Neural progenitor cell (in vitro differentiated cells): ENCODE data around the gene RGCC. TPM values are rescaled to one million over a fixed set of nuclear protein-coding genes. Genes with fewer than 3 reads are reported as not detected.

ENCODE experiments used
- DNase-seq: peaks from one replicate; pipeline ENCODE4 v3.0.0-alpha.2; 2016; ENCODE audit warnings: low spot score
- H2AFZ ChIP-seq: fragments of 200-600 bp; sonication (generic); replicated peaks from 2 replicates; pipeline ENCODE4 v1.6.1; 2016; ENCODE audit warnings: antibody characterized with exemption
- H3F3A ChIP-seq: fragments of 200-600 bp; sonication (generic); 2 replicates; pipeline ENCODE4 v1.6.1; 2016; ENCODE audit warnings: antibody characterized with exemption, low read depth
- H3K27ac ChIP-seq: fragments of 200-600 bp; sonication (generic); 2 replicates; pipeline ENCODE4 v1.5.1; 2016; ENCODE audit warnings: mild to moderate bottlenecking
- H3K27me3 ChIP-seq: fragments of 200-600 bp; sonication (generic); 2 replicates; pipeline ENCODE4 v1.6.1; 2016; ENCODE audit warnings: mild to moderate bottlenecking, moderate library complexity
- H3K36me3 ChIP-seq: fragments of 200-600 bp; sonication (generic); 2 replicates; pipeline ENCODE4 v1.5.1; 2016
- H3K4me1 ChIP-seq: fragments of 200-600 bp; sonication (generic); 2 replicates; pipeline ENCODE4 v1.6.1; 2016; ENCODE audit warnings: mixed run types
- H3K4me2 ChIP-seq: fragments of 200-600 bp; sonication (generic); 2 replicates; pipeline ENCODE4 v1.6.1; 2016
- H3K4me3 ChIP-seq: fragments of 200-600 bp; sonication (generic); 2 replicates; pipeline ENCODE4 v1.5.1; 2016
- H3K79me2 ChIP-seq: fragments of 200-600 bp; sonication (generic); 2 replicates; pipeline ENCODE4 v1.6.1; 2016; ENCODE audit warnings: low read depth
- H3K9ac ChIP-seq: fragments of 200-600 bp; sonication (generic); 2 replicates; pipeline ENCODE4 v1.6.1; 2016
- H3K9me3 ChIP-seq: fragments of 200-600 bp; sonication (generic); 2 replicates; pipeline ENCODE4 v1.5.1; 2016; ENCODE audit warnings: low read depth
- H4K20me1 ChIP-seq: fragments of 200-600 bp; sonication (generic); 2 replicates; pipeline ENCODE4 v1.6.1; 2016; ENCODE audit warnings: low read depth
- H3K27ac Mint-ChIP-seq: 3 replicates; pipeline ENCODE4 v1.8.0; 2021; ENCODE audit warnings: mixed read lengths
- H3K27me3 Mint-ChIP-seq: 2 replicates; pipeline ENCODE4 v1.8.0; 2022; ENCODE audit warnings: low read depth, mild to moderate bottlenecking, inconsistent platforms, moderate library complexity, mixed read lengths; ENCODE audit not compliant: insufficient read depth
- H3K36me3 Mint-ChIP-seq: 3 replicates; pipeline ENCODE4 v1.8.0; 2021; ENCODE audit warnings: mixed read lengths
- H3K4me1 Mint-ChIP-seq: 3 replicates; pipeline ENCODE4 v1.8.0; 2021; ENCODE audit warnings: mixed read lengths
- H3K4me3 Mint-ChIP-seq: 3 replicates; pipeline ENCODE4 v1.8.0; 2021; ENCODE audit warnings: mild to moderate bottlenecking, moderate library complexity, mixed read lengths
- H3K9me3 Mint-ChIP-seq: 3 replicates; pipeline ENCODE4 v1.8.0; 2020; ENCODE audit warnings: mixed read lengths
- CTCF ChIP-seq: fragments of 200-600 bp; sonication (generic); IDR thresholded peaks from 2 replicates; pipeline ENCODE4 v1.5.1; 2017; ENCODE audit warnings: antibody characterized with exemption, mild to moderate bottlenecking
- EZH2 ChIP-seq: fragments of 200-600 bp; sonication (generic); IDR thresholded peaks from 2 replicates; pipeline ENCODE4 v1.6.1; 2017; ENCODE audit warnings: antibody characterized with exemption, mild to moderate bottlenecking, moderate library complexity
- EZH2phosphoT487 ChIP-seq: fragments of 200-600 bp; sonication (generic); IDR thresholded peaks from 2 replicates; pipeline ENCODE4 v1.6.1; 2017; ENCODE audit warnings: antibody characterized with exemption
- total RNA-seq: library from RNA; depleted of rRNA; stranded (reverse); fragments of >200 nt; gene quantifications from 2 replicates; pipeline ENCODE4 v1.2.3, GENCODE V29; 2015; ENCODE audit warnings: low replicate concordance

Gene RGCC
- total RNA-seq, 1 donor from 2014 or later, result not detected

- Histone ChIP-seq H3F3A (peaks cover 8% of the 10 kb centered on the region), H2AFZ (no peak overlapping the region), H3K9ac (no peak overlapping the region), H3K27me3 (peaks cover 86% of the 10 kb centered on the region), H3K9me3 (no peaks in the 10 kb centered on the region), H3K79me2 (no peaks in the 10 kb centered on the region), H3K36me3 (no peaks in the 10 kb centered on the region), H3K4me1 (no peaks in the 10 kb centered on the region), H3K4me2 (no peak overlapping the region), H3K27ac (no peak overlapping the region), H4K20me1 (no peaks in the 10 kb centered on the region), H3K4me3 (no peak overlapping the region)
- H3K36me3 Mint-ChIP-seq, result peaks cover 1% of the 10 kb centered on the region
- peaks cover 6% of the 10 kb centered on the region for H3K9me3 Mint-ChIP-seq
- H3K4me1 Mint-ChIP-seq, result peaks cover 13% of the 10 kb centered on the region
- no peak overlapping the region for H3K27ac Mint-ChIP-seq
- DNase-seq, result no peak
- peaks cover 26% of the 10 kb centered on the region for H3K27me3 Mint-ChIP-seq
- TF ChIP-seq EZH2phosphoT487 (no peak), CTCF (no peak), EZH2 (no peak)
- H3K4me3 Mint-ChIP-seq, result peak overlapping the region; percentile 74
Measured at GRCh38 chr13:41459432-41460073, 2.2 kb downstream of the RGCC start.

GRCh38 chr13:41460074-41460465 is 2.7 kb downstream of the RGCC start:
- no peaks in the 10 kb centered on the region for H3K4me1 ChIP-seq
- peaks cover 1% of the 10 kb centered on the region for H3K36me3 Mint-ChIP-seq

GRCh38 chr13:41460930-41461329 is 3.6 kb downstream of the RGCC start:
- H3K27ac ChIP-seq, result no peak overlapping the region

More at GRCh38 chr13:41460074-41460465, 2.7 kb downstream of the RGCC start:
- Histone ChIP-seq H2AFZ (no peak overlapping the region), H3K36me3 (no peaks in the 10 kb centered on the region), H3K4me3 (no peak overlapping the region), H3K79me2 (no peaks in the 10 kb centered on the region), H3K27me3 (peaks cover 81% of the 10 kb centered on the region), H3K27ac (no peak overlapping the region), H3K4me2 (no peak overlapping the region), H3K9ac (no peak overlapping the region), H3F3A (peaks cover 8% of the 10 kb centered on the region), H3K9me3 (no peaks in the 10 kb centered on the region), H4K20me1 (no peaks in the 10 kb centered on the region)
- no peak for DNase-seq
- H3K27me3 Mint-ChIP-seq, result peaks cover 24% of the 10 kb centered on the region
- H3K9me3 Mint-ChIP-seq, result peaks cover 6% of the 10 kb centered on the region
- H3K4me1 Mint-ChIP-seq, result peaks cover 13% of the 10 kb centered on the region
- no peak overlapping the region for H3K27ac Mint-ChIP-seq
- no peak for TF ChIP-seq EZH2phosphoT487
- TF ChIP-seq EZH2, result no peak
- TF ChIP-seq CTCF, result no peak
- no peak overlapping the region for H3K4me3 Mint-ChIP-seq

More at GRCh38 chr13:41460930-41461329, 3.6 kb downstream of the RGCC start:
- H3K4me1 Mint-ChIP-seq, result peaks cover 13% of the 10 kb centered on the region
- H3K27ac Mint-ChIP-seq, result no peak overlapping the region
- Histone ChIP-seq H3K27me3 (peaks cover 72% of the 10 kb centered on the region), H3K9ac (no peak overlapping the region), H4K20me1 (no peaks in the 10 kb centered on the region), H3K36me3 (no peaks in the 10 kb centered on the region), H3K9me3 (no peaks in the 10 kb centered on the region), H3K4me3 (no peak overlapping the region), H3K4me2 (no peak overlapping the region), H2AFZ (no peak overlapping the region), H3K4me1 (no peaks in the 10 kb centered on the region), H3F3A (peaks cover 2% of the 10 kb centered on the region), H3K79me2 (no peaks in the 10 kb centered on the region)
- DNase-seq, result no peak
- peaks cover 16% of the 10 kb centered on the region for H3K27me3 Mint-ChIP-seq
- TF ChIP-seq EZH2 (no peak), EZH2phosphoT487 (no peak), CTCF (no peak)
- peaks cover 2% of the 10 kb centered on the region for H3K36me3 Mint-ChIP-seq
- H3K4me3 Mint-ChIP-seq, result no peak overlapping the region
- H3K9me3 Mint-ChIP-seq, result peaks cover 3% of the 10 kb centered on the region
